HepG2 (cell line): ENCODE measurements around the gene ADAMTS12.
"Not testable (repeated sequence)": the region's sequence is repeated elsewhere in the genome, so short reads cannot be mapped to it uniquely, and the experiment has no call there.

ENCODE experiments used
- JUN ChIP-seq: sonication (generic); formaldehyde crosslinking; IDR thresholded peaks from 2 replicates; pipeline ENCODE4 v1.4.0; 2020; ENCODE audit warnings: mild to moderate bottlenecking, missing genetic modification reagents
- TBP ChIP-seq: sonication (generic); formaldehyde crosslinking; IDR thresholded peaks from 2 replicates; pipeline ENCODE4 v1.5.0; 2020; ENCODE audit warnings: missing genetic modification reagents
- ZNF121 ChIP-seq: sonication (generic); formaldehyde crosslinking; IDR thresholded peaks from 2 replicates; pipeline ENCODE4 v1.5.0; 2020; ENCODE audit warnings: mild to moderate bottlenecking, missing genetic modification reagents
- ZNF883 ChIP-seq: sonication (generic); formaldehyde crosslinking; IDR thresholded peaks from 2 replicates; pipeline ENCODE4 v1.5.1; 2020; ENCODE audit warnings: mild to moderate bottlenecking, missing genetic modification reagents; ENCODE audit errors: not compliant biosample characterization
- TF ChIP-seq, protein P1 (sequence below): sonication (generic); formaldehyde crosslinking; IDR thresholded peaks from 2 replicates; pipeline ENCODE4 v1.5.0; 2020; ENCODE audit warnings: mild to moderate bottlenecking, missing genetic modification reagents, moderate library complexity

DNA sequence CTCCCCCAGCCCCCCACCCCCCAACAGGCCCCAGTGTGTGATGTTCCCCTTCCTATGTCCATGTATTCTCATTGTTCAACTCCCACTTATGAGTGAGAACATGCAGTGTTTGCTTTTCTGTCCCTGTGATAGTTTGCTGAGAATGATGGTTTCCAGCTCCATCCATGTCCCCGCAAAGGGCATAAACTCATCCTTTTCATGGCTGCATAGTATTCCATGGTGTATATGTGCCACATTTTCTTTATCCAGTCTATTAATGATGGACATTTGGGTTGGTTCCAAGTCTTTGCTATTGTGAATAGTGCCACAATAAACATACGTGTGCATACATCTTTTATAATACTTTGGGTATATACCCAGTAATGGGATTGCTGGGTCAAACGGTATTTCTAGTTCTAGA lies 23.1 kb upstream of the ADAMTS12 start:
- TF ChIP-seq, protein P1, sequence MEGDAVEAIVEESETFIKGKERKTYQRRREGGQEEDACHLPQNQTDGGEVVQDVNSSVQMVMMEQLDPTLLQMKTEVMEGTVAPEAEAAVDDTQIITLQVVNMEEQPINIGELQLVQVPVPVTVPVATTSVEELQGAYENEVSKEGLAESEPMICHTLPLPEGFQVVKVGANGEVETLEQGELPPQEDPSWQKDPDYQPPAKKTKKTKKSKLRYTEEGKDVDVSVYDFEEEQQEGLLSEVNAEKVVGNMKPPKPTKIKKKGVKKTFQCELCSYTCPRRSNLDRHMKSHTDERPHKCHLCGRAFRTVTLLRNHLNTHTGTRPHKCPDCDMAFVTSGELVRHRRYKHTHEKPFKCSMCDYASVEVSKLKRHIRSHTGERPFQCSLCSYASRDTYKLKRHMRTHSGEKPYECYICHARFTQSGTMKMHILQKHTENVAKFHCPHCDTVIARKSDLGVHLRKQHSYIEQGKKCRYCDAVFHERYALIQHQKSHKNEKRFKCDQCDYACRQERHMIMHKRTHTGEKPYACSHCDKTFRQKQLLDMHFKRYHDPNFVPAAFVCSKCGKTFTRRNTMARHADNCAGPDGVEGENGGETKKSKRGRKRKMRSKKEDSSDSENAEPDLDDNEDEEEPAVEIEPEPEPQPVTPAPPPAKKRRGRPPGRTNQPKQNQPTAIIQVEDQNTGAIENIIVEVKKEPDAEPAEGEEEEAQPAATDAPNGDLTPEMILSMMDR (CRISPR knock-in tag), result not testable (repeated sequence)
- TF ChIP-seq JUN (CRISPR knock-in tag); ZNF121; TBP (CRISPR knock-in tag); ZNF883 (CRISPR knock-in tag): not testable (repeated sequence)
